ENCODE results near the gene SORCS2. TPM values are rescaled to one million over a fixed set of nuclear protein-coding genes. Genes with fewer than 3 reads are reported as not detected.

SORCS2 gene
- total and polyA plus RNA-seq, 2 of the 13 experiments (the other 11 are each of a cell fraction or from before 2014, with no cell fraction given) = 0.82 to 1.0 TPM

- no peak for TF ChIP-seq RERE (CRISPR knock-in tag; IDR thresholded peaks at IDR 0.05; ENCODE audit: low read depth)
- TF ChIP-seq, protein P1, sequence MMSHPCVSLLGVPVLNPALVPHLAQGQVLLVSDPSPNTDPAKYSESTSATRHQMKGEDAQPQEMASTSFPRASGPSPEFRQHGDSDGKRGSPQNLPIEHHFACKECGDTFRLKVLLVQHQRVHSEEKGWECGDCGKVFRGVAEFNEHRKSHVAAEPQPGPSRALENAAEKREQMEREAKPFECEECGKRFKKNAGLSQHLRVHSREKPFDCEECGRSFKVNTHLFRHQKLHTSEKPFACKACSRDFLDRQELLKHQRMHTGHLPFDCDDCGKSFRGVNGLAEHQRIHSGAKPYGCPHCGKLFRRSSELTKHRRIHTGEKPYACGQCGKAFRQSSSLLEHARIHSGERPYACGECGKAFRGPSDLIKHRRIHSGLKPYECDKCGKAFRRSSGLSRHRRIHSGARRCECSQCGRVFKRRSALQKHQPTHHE (CRISPR knock-in tag; IDR thresholded peaks at IDR 0.05; ENCODE audit: borderline replicate concordance) = no peak
- no peak for TF ChIP-seq ZFP90 (CRISPR knock-in tag; IDR thresholded peaks at IDR 0.05; ENCODE audit: borderline replicate concordance)
- TF ChIP-seq ZNF724P (CRISPR knock-in tag; IDR thresholded peaks at IDR 0.05; ENCODE audit: borderline replicate concordance) = no peak
- no peak for TF ChIP-seq XBP1 (CRISPR knock-in tag; IDR thresholded peaks at IDR 0.05)
- no peak for TF ChIP-seq ZFP82 (CRISPR knock-in tag; IDR thresholded peaks at IDR 0.05; ENCODE audit: borderline replicate concordance)
- TF ChIP-seq, protein P2, sequence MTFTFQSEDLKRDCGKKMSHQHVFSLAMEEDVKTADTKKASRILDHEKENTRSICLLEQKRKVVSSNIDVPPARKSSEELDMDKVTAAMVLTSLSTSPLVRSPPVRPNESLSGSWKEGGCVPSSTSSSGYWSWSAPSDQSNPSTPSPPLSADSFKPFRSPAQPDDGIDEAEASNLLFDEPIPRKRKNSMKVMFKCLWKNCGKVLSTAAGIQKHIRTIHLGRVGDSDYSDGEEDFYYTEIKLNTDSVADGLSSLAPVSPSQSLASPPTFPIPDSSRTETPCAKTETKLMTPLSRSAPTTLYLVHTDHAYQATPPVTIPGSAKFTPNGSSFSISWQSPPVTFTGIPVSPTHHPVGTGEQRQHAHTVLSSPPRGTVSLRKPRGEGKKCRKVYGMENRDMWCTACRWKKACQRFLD (CRISPR knock-in tag; IDR thresholded peaks at IDR 0.05; ENCODE audit: borderline replicate concordance) = no peak
Observed at GRCh38 chr4:7172946-7173345, 19.4 kb upstream of the SORCS2 start (continued).
